Psoas muscle (tissue), 8 donors: ENCODE results near the gene DNAJA2. TPM values are rescaled to one million over a fixed set of nuclear protein-coding genes. Genes with fewer than 3 reads are reported as not detected.

Experiments used
- ATAC-seq, 4 donors: fragments of 200-7000 bp; cut with Tn5 transposase; one replicate each; pipeline ENCODE4 v1.9.1; 2020; ENCODE audit warnings: moderate library complexity in 3 of 4, mild to moderate bottlenecking in 2 of 4
- DNase-seq, 2 donors: peaks; one replicate each; pipeline ENCODE4 v3.0.0-alpha.2; 2020
- H3K27ac ChIP-seq: fragments of 200-600 bp; one replicate; pipeline ENCODE4 v1.8.0; 2022
- H3K27me3 ChIP-seq, 3 donors: fragments of 200-600 bp in 1 of 3; one replicate each; pipeline versions ENCODE4 v1.6.1 to v1.8.0; 2013 to 2022; ENCODE audit warnings: low read length in 2 of 3, mild to moderate bottlenecking in 2 of 3, moderate library complexity in 1 of 3; ENCODE audit not compliant: insufficient read depth in 3 of 3
- H3K36me3 ChIP-seq, 2 donors: fragments of 200-600 bp in 1 of 2; one replicate each; pipeline versions ENCODE4 v1.6.1 to v1.8.0; 2013 to 2022; ENCODE audit warnings: low read depth in 1 of 2, mild to moderate bottlenecking in 1 of 2, moderate library complexity in 1 of 2; ENCODE audit not compliant: insufficient read depth in 1 of 2
- H3K4me1 ChIP-seq: fragments of 200-600 bp; one replicate; pipeline ENCODE4 v1.8.0; 2022
- H3K4me3 ChIP-seq: fragments of 200-600 bp; one replicate; pipeline ENCODE4 v1.8.0; 2022; ENCODE audit warnings: mild to moderate bottlenecking
- H3K9me3 ChIP-seq: fragments of 200-600 bp; one replicate; pipeline ENCODE4 v1.8.0; 2022
- WGBS, 3 donors: extraction: QIAGEN DNeasy Blood & Tissue Kit; methylation state at CpG; one replicate each; pipeline versions ENCODE4 v1.1.6 to v1.1.7; 2013; 5-methylcytosine and 5-hydroxymethylcytosine counted together
- intact Hi-C, 2 donors: fragments of 100-400 bp; cut with DNase I; formaldehyde crosslinking; loops; one replicate each; pipeline versions ENCODE4 v1.11.0 to v1.14.2; 2022
- polyA plus RNA-seq, 3 donors: library from polyadenylated mRNA; stranded (reverse); fragments of 200-250 nt; gene quantifications; one replicate each; pipeline ENCODE4 v1.2.3, GENCODE V29; 2013
- total RNA-seq, 4 donors: library from RNA; stranded (reverse); fragmentation: NEBNext Ultra II Directional in 2 of 4; extraction: Animal tissue kit (Norgen Biotek cat#: 25700) in 2 of 4; gene quantifications; one replicate each; pipeline versions ENCODE4 v1.2.1 to v1.2.4, GENCODE V29; 2021 to 2023
- TF ChIP-seq, protein P1 (sequence below): fragments of 200-600 bp; IDR thresholded peaks from one replicate; pipeline ENCODE4 v1.8.0; 2022; ENCODE audit warnings: antibody characterized with exemption
- donor health status: healthy with polysubstance abuse.
- donor health status: DM: no; HTN: no; CAD: no; lungs with moderate emphysema.
- donor health status: Bipolar disorder and iron deficiency.
- donor health status: healthy.
- donor health status: DM: yes; HTN: yes; CAD: no.
- donor health status: DM: no; HTN: no; CAD: no.
- donor health status: DM: no; HTN: no; CAD: no.
- donor health status: DM: yes; HTN: yes; CAD: no.

DNAJA2 gene
- total and polyA plus RNA-seq, 7 donors = 64.3 to 96.4 (median 78.1) TPM

GRCh38 chr16:46918905-46919792, 54.3 kb downstream of the DNAJA2 start:
- H3K27me3 ChIP-seq = no peaks in the 10 kb centered on the region
- peaks cover 9% of the 10 kb centered on the region for H3K4me1 ChIP-seq
- WGBS, 3 donors = 55 to 65% (median 55%) methylated on average over 21 of the region's 21 CpGs
- H3K36me3 ChIP-seq = peaks cover 3 to 48% of the 10 kb centered on the region in 2 donors
- ATAC-seq (peak in 3 of 4 donors; percentile 13 to 22 (median 15)), DNase-seq (no peak)
- intact Hi-C loops = no loop called here
- H3K27ac ChIP-seq = peak overlapping the region; percentile 30
- no peaks in the 10 kb centered on the region for H3K9me3 ChIP-seq
- TF ChIP-seq, protein P1, sequence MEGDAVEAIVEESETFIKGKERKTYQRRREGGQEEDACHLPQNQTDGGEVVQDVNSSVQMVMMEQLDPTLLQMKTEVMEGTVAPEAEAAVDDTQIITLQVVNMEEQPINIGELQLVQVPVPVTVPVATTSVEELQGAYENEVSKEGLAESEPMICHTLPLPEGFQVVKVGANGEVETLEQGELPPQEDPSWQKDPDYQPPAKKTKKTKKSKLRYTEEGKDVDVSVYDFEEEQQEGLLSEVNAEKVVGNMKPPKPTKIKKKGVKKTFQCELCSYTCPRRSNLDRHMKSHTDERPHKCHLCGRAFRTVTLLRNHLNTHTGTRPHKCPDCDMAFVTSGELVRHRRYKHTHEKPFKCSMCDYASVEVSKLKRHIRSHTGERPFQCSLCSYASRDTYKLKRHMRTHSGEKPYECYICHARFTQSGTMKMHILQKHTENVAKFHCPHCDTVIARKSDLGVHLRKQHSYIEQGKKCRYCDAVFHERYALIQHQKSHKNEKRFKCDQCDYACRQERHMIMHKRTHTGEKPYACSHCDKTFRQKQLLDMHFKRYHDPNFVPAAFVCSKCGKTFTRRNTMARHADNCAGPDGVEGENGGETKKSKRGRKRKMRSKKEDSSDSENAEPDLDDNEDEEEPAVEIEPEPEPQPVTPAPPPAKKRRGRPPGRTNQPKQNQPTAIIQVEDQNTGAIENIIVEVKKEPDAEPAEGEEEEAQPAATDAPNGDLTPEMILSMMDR = no peak
- H3K4me3 ChIP-seq = no peak overlapping the region

GRCh38 chr16:46918400-46918799, 55.1 kb downstream of the DNAJA2 start:
- intact Hi-C loops = no loop called here
- DNase-seq (no peak), ATAC-seq (no peak)
- Histone ChIP-seq H3K9me3 (no peaks in the 10 kb centered on the region), H3K27me3 (no peaks in the 10 kb centered on the region), H3K36me3 (peaks cover 3 to 50% of the 10 kb centered on the region in 2 donors), H3K4me1 (peaks cover 2% of the 10 kb centered on the region), H3K27ac (peak overlapping the region; percentile 4), H3K4me3 (no peak overlapping the region)
- 74 to 84% (median 78%) methylated on average over 11 of the region's 11 CpGs for WGBS, 3 donors
- TF ChIP-seq, protein P1 = no peak

DNA sequence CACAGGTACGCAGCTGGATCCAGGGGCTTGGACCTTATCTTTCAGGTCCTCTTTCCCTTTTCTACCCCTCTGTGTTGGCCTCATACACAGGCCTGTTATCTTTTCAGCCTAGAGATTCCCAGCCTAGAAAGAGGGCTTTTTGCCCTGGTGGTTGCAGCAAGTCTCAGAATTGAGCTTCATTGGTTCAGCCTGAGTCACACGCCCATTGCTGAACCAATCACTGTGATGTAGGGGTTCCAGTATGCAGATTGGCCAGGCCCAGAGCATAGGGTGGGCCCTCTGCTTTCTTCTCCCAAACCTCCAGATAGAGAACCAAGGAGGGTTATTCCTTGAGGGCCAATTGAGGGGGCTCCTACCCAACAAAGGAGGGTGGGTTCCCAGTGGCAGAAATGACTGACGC, 56.5 kb downstream of the DNAJA2 start:
- ATAC-seq (no peak), DNase-seq (peak in 1 of 2 donors; percentile 12)
- H3K9me3 ChIP-seq = no peaks in the 10 kb centered on the region
- H3K27me3 ChIP-seq = no peaks in the 10 kb centered on the region
- no peaks in the 10 kb centered on the region for H3K4me1 ChIP-seq
- TF ChIP-seq, protein P1 = no peak
- H3K4me3 ChIP-seq = no peak overlapping the region
- H3K27ac ChIP-seq = no peak overlapping the region
- H3K36me3 ChIP-seq = peaks cover 3 to 54% of the 10 kb centered on the region in 2 donors
- 91 to 97% (median 96%) methylated on average over 3 of the region's 3 CpGs for WGBS, 3 donors
- intact Hi-C loops = no loop called here

DNA sequence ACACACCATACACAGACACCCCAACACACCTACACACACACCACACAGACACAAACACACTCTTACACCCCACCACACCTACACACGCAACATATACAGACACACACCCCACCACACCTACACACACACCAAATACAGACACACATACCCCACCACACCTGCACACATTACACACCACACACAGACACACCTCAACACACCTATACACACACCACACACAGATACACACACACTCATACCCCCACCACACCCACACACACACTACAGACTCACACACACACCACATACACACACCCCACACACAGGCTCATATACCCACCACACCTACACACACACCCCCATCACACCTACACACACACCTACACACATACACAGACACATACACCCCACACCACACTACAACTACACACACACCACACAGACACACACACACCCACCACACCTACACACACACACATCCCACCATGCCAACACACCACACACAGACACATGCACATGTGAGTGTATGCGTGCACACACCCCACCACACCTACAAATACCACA, 57.9 kb downstream of the DNAJA2 start:
- 94 to 100% (median 95%) methylated on average over 2 of the region's 2 CpGs for WGBS, 3 donors
- Histone ChIP-seq H3K27me3 (no peaks in the 10 kb centered on the region), H3K27ac (no peak overlapping the region), H3K9me3 (no peaks in the 10 kb centered on the region), H3K36me3 (peaks cover 3 to 64% of the 10 kb centered on the region in 2 donors), H3K4me3 (no peak overlapping the region), H3K4me1 (no peaks in the 10 kb centered on the region)
- DNase-seq (peak in 1 of 2 donors; percentile 15), ATAC-seq (no peak)
- intact Hi-C loops = no loop called here
- TF ChIP-seq, protein P1 = no peak
